HUES6 (cell line): ENCODE results near the gene TCP11.

ENCODE experiments used
- H3K27ac ChIP-seq: 2 replicates; pipeline ENCODE4 v1.7.0; 2013; ENCODE audit warnings: low read depth, mild to moderate bottlenecking, low read length, inconsistent platforms
- H3K27me3 ChIP-seq: 2 replicates; pipeline ENCODE4 v1.6.1; 2013; ENCODE audit warnings: low read length; ENCODE audit not compliant: control insufficient read depth, insufficient read depth
- H3K36me3 ChIP-seq: 2 replicates; pipeline ENCODE4 v1.6.1; 2013; ENCODE audit warnings: low read length; ENCODE audit not compliant: control insufficient read depth, insufficient read depth
- H3K4me1 ChIP-seq: 2 replicates; pipeline ENCODE4 v1.6.1; 2013; ENCODE audit warnings: low read length; ENCODE audit not compliant: control insufficient read depth, insufficient read depth
- H3K4me3 ChIP-seq: 2 replicates; pipeline ENCODE4 v1.5.1; 2013; ENCODE audit warnings: low read depth, low read length
- H3K9ac ChIP-seq: one replicate; pipeline ENCODE4 v1.6.1; 2013; ENCODE audit warnings: mild to moderate bottlenecking, low read length
- H3K9me3 ChIP-seq: 2 replicates; pipeline ENCODE4 v1.6.1; 2013; ENCODE audit warnings: low read depth, low read length; ENCODE audit not compliant: control insufficient read depth, insufficient read depth

Gene TCP11

GRCh38 chr6:35070111-35070510 lies 71.0 kb downstream of the TCP11 start:
- H3K4me3 ChIP-seq = no peak overlapping the region
- H3K27ac ChIP-seq = no peak overlapping the region
- no peak overlapping the region for H3K9ac ChIP-seq
- H3K27me3 ChIP-seq = no peaks in the 10 kb centered on the region
- peaks cover 28% of the 10 kb centered on the region for H3K4me1 ChIP-seq
- H3K36me3 ChIP-seq = peaks cover 30% of the 10 kb centered on the region; the same call in 1 of the 2 replicates
- no peaks in the 10 kb centered on the region for H3K9me3 ChIP-seq

GRCh38 chr6:35069262-35069661 lies 71.9 kb downstream of the TCP11 start:
- Histone ChIP-seq H3K4me1 (peaks cover 28% of the 10 kb centered on the region), H3K9me3 (no peaks in the 10 kb centered on the region), H3K9ac (no peak overlapping the region), H3K36me3 (peaks cover 30% of the 10 kb centered on the region), H3K4me3 (no peak overlapping the region), H3K27me3 (no peaks in the 10 kb centered on the region), H3K27ac (no peak overlapping the region)

GRCh38 chr6:35068644-35069043 lies 72.5 kb downstream of the TCP11 start:
- peaks cover 31% of the 10 kb centered on the region for H3K36me3 ChIP-seq
- no peak overlapping the region for H3K27ac ChIP-seq
- no peak overlapping the region for H3K9ac ChIP-seq
- H3K27me3 ChIP-seq = no peaks in the 10 kb centered on the region
- no peak overlapping the region for H3K4me3 ChIP-seq
- H3K4me1 ChIP-seq = peaks cover 28% of the 10 kb centered on the region
- H3K9me3 ChIP-seq = no peaks in the 10 kb centered on the region

- Histone ChIP-seq H3K9ac (no peak overlapping the region), H3K27me3 (no peaks in the 10 kb centered on the region), H3K9me3 (no peaks in the 10 kb centered on the region), H3K27ac (no peak overlapping the region), H3K4me1 (peaks cover 28% of the 10 kb centered on the region), H3K36me3 (peaks cover 34% of the 10 kb centered on the region), H3K4me3 (no peak overlapping the region)
Measured at GRCh38 chr6:35068206-35068605, 72.9 kb downstream of the TCP11 start.
